Inflammatory macrophage (primary cell): ENCODE data around the gene KAZN.
A peak's percentile ranks its signal among the peaks of the same experiment; 100 is the strongest.

Experiments
- DNase-seq, 2 donors: peaks; one replicate each; pipeline ENCODE4 v3.0.0-alpha.2; 2020 to 2022

Gene KAZN

DNA sequence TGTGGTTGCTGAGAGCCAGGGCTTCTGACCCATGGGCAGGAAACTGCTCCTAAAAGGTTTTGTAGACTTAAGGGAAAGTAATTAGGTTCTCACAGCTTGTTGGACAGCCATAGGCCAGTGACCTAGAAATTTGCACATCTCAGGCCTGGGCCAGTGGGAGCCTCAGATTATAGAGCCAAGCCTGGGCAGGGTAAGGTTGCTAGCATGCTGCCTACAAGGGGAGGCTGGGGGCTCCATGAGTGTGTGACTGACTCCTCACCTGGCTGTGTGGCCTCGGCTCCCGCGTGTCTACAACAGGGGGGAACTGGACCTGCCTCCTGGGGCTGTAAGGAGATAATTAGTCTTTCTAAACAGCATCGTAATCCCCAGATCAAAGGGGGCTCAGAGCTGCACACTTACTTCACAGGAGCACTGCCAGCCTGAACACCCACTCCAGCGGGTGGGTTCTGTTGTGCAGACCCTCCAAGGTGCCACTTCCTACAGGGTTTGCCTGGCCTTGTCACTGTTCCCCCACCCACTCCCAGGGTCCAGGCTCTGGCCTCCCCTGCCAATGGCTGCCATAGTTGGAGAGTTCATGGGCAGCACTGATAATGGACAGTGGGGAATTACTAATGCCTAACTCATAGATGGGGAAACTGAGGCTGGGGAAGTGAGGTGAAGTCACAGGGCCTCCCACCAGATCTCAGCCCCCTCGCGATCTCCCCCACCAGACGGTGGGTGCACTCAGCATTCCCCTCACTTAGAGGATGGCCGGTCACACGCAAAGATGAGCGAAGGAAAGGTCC lies 324.6 kb downstream of the KAZN start:
- no peak for DNase-seq

GRCh38 chr1:14923727-14924452 lies 325.4 kb downstream of the KAZN start:
- DNase-seq, result peak; percentile 27 to 39

DNA sequence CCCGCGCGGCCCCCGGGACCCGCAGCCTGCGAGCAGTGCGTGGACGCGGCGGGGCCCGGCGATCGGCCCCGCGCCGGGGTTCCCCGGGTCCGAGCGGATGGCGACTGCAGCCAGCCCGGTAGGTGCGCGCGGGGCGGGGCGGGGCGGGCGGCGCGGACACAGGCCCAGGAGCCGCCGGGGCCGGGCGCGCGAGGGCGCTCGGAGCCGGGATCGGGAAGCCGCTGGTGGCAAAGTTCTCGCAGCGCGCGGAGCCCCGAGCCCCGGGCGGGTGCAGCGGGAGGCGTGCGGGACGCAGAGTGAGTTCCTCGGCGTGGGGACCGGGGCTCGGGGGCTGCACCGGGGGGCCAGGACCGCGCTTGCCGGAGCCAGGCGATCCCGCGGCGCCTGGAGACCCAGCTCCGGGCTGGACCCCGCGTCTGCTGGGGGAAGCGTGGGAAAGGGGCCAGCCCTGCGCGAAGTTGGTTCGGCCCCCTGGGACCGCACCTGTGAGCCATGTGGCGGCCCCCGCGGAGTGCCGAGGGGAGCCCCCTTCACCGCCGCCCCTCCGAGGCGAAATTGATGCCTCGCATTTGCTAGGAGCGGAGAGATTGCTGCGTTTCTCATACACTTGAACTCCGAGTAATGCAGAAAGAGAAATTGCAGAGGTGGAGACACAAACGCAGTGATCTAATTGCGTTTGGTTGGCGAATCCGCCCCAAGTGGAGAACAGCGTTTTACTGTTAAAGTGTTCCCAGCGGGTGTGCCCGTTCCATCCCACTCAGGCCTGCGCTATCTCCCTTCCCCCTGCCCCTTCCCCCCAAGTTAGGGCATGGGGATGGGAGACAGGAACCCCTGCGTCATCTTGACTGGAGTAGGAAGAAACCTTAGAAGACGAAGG lies 326.2 kb downstream of the KAZN start:
- DNase-seq, result peak in 1 of 2 donors; percentile 26

GRCh38 chr1:14925336-14926136 lies 327.1 kb downstream of the KAZN start:
- no peak for DNase-seq

DNA sequence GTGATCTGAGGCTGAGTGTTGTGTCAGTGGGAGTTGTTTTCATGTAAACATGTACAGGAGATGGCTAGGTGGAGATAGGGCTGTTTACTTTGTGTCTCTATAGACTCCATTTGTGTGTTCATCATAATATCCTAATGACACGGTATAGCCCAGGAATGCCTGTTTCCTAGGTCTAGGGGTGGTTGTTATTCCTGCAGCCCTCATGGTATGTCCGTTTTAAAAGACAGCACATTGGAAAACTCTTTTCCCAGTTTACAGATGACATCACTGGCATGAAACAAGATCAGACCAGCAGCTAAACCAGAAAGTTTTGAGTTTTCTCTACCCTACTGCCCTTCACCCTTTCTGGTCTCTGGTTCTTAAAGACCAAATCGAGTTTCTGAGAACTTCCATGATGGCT lies 327.7 kb downstream of the KAZN start:
- DNase-seq, result no peak

GRCh38 chr1:14926818-14927575 lies 328.5 kb downstream of the KAZN start:
- DNase-seq, result no peak

- no peak for DNase-seq
These were observed 329.9 kb downstream of the KAZN start for GRCh38 chr1:14928412-14928811.

GRCh38 chr1:14928886-14929546 lies 330.5 kb downstream of the KAZN start:
- no peak for DNase-seq

- DNase-seq, result no peak
These were observed 331.2 kb downstream of the KAZN start for GRCh38 chr1:14929547-14930246.

DNA sequence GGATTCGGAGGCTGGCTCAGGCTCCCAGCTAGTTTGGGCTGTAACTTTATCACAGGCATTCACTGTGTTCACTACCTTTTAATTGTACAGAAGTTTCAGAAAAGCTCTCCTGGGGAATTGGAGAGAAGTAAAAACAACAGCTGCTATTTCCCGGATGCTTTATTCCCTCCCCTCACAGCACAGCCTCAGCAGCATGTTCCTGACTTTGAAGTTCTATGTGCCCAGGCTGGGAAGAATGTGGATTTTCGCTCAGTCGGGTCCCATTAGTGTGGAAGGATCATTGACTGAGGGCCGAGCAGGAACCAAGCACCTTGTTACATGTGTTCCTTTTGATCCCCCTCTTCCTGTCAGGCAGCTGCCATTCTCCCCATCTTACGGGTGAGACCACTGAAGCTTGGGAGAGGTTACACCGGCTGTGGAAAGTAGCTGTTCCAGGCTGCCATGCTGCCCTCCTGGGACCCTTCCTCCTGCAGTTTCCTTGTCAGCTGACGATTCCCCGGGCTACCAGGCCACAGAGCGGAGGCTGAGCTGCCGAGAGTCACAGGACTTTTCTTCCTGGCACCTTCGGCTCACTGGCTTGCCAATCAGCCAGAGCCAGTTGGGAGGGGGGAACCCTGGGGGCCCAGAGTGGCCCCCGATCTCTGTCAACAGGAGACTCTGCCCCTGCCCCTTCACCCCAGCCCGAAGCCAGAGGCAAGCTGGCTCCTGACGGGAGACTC lies 331.9 kb downstream of the KAZN start:
- no peak for DNase-seq

- DNase-seq, result no peak
These were observed 333.7 kb downstream of the KAZN start for GRCh38 chr1:14932034-14932638.

DNA sequence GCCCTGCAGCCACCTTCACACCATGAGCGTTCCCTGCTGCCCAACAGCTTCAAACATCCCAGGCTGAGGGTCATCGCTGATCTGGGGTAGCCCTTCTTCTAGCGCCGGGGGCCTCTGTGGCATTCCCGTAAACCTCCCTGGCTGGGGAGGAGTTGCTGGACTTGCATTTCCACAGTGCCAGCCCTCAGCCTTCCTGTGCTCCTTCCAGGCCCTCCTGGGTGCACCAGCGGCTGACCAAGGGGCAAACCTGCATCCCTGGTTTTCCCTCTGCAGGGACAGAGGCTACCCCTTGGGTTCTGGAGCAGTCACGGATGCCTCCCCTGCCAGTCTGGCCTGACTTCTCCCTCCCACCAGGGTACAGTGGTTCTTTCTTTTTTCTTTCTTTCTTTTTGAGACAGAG lies 336.4 kb downstream of the KAZN start:
- DNase-seq, result no peak

DNA sequence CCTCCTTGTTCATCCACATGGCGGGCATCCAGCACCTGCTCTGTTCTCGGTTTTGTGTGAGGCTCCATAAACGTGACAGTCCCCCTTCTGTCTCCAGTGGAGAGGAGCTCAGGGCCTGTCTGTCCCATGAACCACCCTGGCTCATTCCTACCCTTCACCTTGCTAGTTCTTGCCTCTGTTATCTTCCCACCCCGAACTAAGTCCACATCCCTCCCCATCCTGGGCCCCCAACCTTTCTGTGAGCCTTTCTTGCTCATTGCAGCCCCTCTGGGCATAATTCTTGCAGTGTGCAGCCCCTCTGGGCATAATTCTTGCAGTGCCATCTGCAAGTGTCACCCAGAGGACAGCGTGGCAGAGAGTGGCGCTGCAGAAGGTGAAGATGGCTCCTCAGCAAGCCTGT lies 338.3 kb downstream of the KAZN start:
- no peak for DNase-seq

DNA sequence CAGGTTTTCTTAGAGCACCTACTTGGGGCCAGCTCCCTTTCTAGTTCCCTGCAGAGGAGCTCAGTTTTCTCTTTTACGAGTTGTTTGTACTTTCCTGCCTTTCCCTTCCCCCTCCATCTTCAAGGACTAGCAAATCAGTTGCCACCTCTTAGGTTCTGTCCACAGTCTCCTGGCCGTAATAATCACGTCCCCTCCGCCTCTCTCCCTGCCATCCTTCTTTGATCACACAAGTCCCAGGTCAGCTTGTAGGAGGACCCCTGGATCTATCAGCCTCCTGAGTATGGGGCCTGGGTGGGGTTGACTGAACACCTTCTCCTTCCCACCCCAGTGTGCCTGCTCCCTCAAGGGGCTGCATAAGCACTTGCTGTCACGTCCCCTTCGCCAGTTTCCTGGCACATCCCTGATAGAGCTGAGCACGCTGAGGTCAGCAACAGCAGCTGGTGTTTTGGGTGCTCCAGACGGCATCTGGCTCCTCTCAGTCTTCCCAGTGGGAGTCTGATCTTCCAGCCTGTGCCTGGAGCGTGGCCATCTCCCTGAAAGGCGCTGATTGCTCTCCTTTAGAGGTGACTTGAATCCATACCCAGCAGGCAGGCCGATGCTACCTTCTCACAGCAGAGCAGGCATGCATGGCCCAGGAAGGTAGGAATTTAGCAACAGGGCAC lies 338.9 kb downstream of the KAZN start:
- no peak for DNase-seq

GRCh38 chr1:14939527-14940284 lies 341.2 kb downstream of the KAZN start:
- peak; percentile 67 to 87 for DNase-seq

DNA sequence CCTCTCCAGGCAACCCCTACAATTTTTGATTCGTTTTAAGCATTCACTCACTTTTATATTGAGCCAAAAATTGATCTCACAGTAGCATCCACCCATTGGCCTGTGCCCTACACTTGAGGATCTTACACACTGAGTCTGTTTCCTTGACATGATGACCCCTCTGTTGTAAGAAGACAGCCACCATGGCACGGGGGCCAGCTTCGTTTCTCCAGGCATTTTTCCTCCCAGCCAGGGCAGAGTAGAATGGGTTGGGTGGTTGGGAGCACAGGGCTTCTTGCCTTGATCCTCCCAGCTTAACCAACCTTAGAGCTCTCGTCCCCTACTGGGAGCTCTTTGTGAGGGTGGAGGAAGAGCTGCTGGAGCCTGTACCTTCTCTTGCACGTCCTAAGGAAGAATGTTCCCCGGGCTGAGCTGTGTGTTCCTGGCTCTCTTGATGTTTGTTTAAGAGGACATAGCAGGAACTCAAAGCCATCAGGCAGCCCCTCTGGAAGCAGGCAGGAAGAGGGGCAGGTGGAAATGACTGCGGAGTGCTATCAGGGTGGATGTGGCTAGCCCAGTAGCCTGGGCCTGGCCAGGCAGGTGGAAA lies 341.9 kb downstream of the KAZN start:
- no peak for DNase-seq

DNA sequence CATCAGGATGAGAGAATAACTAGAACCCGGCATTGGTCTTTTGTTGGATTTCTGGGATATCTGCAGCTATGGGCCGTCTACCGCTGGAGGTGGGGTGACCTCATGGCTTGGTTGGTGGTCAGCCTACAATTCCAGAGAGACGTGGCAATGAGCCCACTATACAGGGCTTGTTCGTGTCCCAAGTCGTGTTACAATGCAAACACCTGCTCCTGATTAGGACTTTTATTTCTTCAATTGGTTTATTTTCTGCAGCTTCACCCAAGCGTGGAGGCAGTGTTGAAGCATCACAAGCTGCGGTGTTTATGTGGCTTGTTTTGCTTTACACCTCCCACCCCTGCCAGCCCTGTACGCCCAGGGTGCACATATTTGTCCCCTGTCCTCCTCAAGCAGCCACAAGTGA lies 343.4 kb downstream of the KAZN start:
- DNase-seq, result no peak
